ENCODE results near the gene DRG2. TPM values are rescaled to one million over a fixed set of nuclear protein-coding genes. Genes with fewer than 3 reads are reported as not detected.

The DRG2 gene
- polyA plus RNA-seq, 4 donors = 34.0 to 46.9 (median 40.4) TPM

GRCh38 chr17:18140648-18141047 lies 52.9 kb downstream of the DRG2 start:
- DNase-seq (ENCODE audit: low read depth in 4 of 4, low spot score in 2 of 4) = no peak

DNA sequence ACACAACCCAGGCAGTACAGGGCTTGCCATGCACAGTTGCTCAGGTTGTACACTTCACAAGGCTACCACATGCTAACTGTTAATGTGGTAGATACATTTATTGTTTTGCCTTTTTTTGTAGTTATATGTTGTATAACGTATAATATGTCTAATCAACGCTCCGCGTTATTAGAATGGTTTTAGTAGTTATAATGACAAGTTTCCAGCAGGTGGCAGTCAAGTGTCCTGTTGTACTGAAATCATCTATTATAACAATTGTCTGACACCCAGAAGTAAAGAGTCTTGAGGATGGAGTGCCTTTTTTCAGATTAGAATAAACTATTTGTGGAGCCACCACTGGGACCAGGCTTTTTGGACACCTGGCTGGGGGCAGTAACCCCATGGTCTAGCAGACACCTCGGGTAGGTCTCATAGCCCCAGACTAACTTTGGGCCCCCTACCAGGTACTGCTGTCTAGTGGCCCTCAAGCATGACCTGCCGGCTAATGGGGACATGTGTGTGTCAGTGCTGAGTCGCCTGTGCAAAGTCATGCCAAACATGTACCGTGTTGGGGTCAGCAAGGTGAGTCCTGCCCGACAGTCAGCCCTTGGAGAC lies 53.6 kb downstream of the DRG2 start:
- DNase-seq (ENCODE audit: low read depth in 4 of 4, low spot score in 2 of 4) = peak in 2 of 4 donors; percentile 36 to 37

- DNase-seq (ENCODE audit: low read depth in 4 of 4, low spot score in 2 of 4) = no peak
These were observed 54.7 kb downstream of the DRG2 start for GRCh38 chr17:18142417-18142816.

- no peak for DNase-seq (ENCODE audit: low read depth in 4 of 4, low spot score in 2 of 4)
These were observed 55.5 kb downstream of the DRG2 start for GRCh38 chr17:18143044-18143936.

DNA sequence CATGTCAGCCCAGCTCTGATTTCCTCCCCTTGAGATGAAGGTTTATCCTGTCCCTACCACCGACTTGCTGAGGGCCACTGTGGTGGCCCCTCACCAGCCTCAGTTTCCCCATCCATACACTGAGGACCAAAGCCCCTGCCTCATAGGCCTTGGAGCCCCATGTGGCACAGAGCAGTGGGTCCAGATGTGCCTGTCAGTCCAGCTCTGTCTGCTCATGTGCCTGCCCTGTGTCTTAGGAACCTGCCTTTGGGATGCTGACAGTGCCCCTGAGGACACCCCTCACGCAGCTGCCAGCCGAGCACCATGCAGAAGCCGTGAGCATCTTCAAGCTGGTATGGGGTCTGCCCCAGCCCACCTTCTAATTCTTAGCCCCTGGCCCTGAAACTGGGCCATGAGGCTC lies 56.5 kb downstream of the DRG2 start:
- no peak for DNase-seq (ENCODE audit: low read depth in 4 of 4, low spot score in 2 of 4)

DNA sequence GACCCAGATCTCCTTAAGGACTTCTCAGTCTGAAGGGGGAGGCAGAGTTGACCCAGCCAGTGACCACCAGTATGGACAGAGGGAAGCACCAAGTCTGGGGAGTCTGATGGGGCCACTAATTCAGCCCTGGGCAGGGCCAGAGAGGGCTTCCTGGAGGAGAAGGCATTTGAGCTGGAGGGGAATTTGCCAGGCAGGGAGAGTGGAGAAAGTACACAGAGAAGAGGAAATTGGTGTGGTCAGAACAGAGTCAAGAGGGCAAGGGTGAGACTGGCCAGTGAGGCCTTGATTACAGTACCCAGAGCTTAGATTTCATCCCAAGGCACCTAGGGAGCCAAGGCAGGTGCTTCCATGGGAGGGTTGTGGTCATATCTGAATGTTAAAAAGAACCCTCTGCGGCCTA lies 57.1 kb downstream of the DRG2 start:
- no peak for DNase-seq (ENCODE audit: low read depth in 4 of 4, low spot score in 2 of 4)

GRCh38 chr17:18145811-18146210 lies 58.1 kb downstream of the DRG2 start:
- no peak for DNase-seq (ENCODE audit: low read depth in 4 of 4, low spot score in 2 of 4)

DNA sequence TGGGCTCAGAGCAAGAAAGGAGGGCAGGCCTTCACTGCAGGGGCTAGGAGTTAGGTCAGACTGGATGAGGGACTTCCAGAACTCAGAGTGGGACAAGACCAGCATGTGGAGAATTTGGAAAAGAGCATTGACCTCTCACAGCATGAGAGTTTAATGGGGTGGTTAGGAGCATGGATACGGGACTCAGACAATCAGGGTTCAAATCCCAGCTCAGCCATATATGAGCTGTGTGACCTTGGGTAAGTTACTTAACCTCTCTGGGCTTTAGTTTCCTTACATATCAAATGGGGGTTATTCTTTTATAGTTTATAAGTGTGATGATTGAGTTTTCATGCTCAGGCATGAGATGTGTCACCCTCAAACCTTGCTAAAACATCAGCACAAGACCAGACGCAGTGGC lies 58.5 kb downstream of the DRG2 start:
- DNase-seq (ENCODE audit: low read depth in 4 of 4, low spot score in 2 of 4) = no peak

- no peak for DNase-seq (ENCODE audit: low read depth in 4 of 4, low spot score in 2 of 4)
These were observed 59.2 kb downstream of the DRG2 start for GRCh38 chr17:18146980-18147379.

GRCh38 chr17:18148586-18148985 lies 60.8 kb downstream of the DRG2 start:
- no peak for DNase-seq (ENCODE audit: low read depth in 4 of 4, low spot score in 2 of 4)

DNA sequence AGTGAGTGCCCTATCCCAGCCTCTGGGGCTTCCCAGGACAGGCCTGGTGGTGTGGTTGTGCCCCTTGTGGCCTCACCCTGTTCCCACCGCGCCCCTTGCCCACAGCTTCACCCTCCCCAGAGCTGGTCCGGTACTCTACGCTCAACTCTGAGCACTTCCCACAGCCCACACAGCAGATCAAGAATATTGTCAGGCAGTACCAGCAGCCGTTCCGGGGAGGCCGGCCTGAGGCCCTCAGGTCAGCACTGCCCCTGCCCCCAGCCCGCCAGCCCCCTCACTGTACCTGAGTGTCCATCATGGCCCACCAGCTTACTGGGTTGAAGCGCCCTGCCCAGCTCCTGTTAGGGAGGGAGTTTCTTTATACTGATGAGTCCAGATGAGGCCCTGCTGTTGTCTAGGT lies 63.5 kb downstream of the DRG2 start:
- no peak for DNase-seq (ENCODE audit: low read depth in 4 of 4, low spot score in 2 of 4)

DNA sequence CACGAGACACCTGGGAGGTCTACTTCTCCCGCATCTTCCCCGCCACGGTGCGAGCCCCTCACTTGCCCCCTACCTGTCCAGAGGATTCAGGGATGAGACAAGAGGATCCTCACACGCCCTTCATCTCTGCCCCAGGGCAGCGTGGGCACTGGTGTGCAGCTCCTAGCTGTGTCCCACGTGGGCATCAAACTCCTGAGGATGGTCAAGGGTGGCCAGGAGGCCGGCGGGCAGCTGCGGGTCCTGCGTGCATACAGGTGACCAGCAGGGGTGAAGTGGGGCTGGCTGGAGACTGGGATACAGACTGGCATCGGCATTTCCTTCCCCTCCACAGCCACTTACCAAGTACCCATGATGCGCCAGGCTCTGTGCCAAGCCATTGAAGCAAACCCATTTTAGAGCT lies 67.4 kb downstream of the DRG2 start:
- DNase-seq (ENCODE audit: low read depth in 4 of 4, low spot score in 2 of 4) = no peak

- no peak for DNase-seq (ENCODE audit: low read depth in 4 of 4, low spot score in 2 of 4)
These were observed 68.6 kb downstream of the DRG2 start for GRCh38 chr17:18156171-18156975.

GRCh38 chr17:18156976-18157280 lies 69.2 kb downstream of the DRG2 start:
- no peak for DNase-seq (ENCODE audit: low read depth in 4 of 4, low spot score in 2 of 4)

Other genes starting within 250 kb of the DRG2 start
- gene TOM1L2, start 115.5 kb upstream of the DRG2 start, polyA plus RNA-seq (ENCODE audit: insufficient read length in 4 of 4) = 10 to 100 TPM; 36.1 to 52.2 (median 44.9) TPM
- 10 to 100 TPM; 11.2 to 25.9 (median 16.3) TPM for gene DRC3, start 115.1 kb upstream of the DRG2 start, polyA plus RNA-seq (ENCODE audit: insufficient read length in 4 of 4)
- 10 to 100 TPM; 23.6 to 33.8 (median 27.2) TPM for gene ATPAF2, start 48.8 kb upstream of the DRG2 start, polyA plus RNA-seq (ENCODE audit: insufficient read length in 4 of 4)
- 10 to 100 TPM; 11.4 to 18.9 (median 14.6) TPM for gene GID4, start 48.5 kb upstream of the DRG2 start, polyA plus RNA-seq (ENCODE audit: insufficient read length in 4 of 4)
- gene MYO15A, start 20.8 kb downstream of the DRG2 start, polyA plus RNA-seq (ENCODE audit: insufficient read length in 4 of 4) = 1 to 10 TPM; 1.9 to 5.3 (median 3.2) TPM
- gene ALKBH5, start 95.9 kb downstream of the DRG2 start, polyA plus RNA-seq (ENCODE audit: insufficient read length in 4 of 4) = 10 to 100 TPM; 66.3 to 71.3 (median 69.4) TPM
- gene LLGL1, start 137.7 kb downstream of the DRG2 start, polyA plus RNA-seq (ENCODE audit: insufficient read length in 4 of 4) = 10 to 100 TPM; 25.7 to 41.7 (median 35.9) TPM
- 100 to 1,000 TPM; 131 to 159 (median 140) TPM for gene FLII, start 170.8 kb downstream of the DRG2 start, polyA plus RNA-seq (ENCODE audit: insufficient read length in 4 of 4)
- gene MIEF2, start 172.7 kb downstream of the DRG2 start, polyA plus RNA-seq (ENCODE audit: insufficient read length in 4 of 4) = 10 to 100 TPM; 14.7 to 22.5 (median 18.9) TPM
- 10 to 100 TPM; 38.1 to 60.8 (median 45.2) TPM for gene TOP3A, start 227.0 kb downstream of the DRG2 start, polyA plus RNA-seq (ENCODE audit: insufficient read length in 4 of 4)
- 10 to 100 TPM; 14.4 to 18.5 (median 15.8) TPM for gene SMCR8, start 227.3 kb downstream of the DRG2 start, polyA plus RNA-seq (ENCODE audit: insufficient read length in 4 of 4)